GM12873 (cell line): ENCODE results near the gene SLC7A8.
A peak's percentile ranks its signal among the peaks of the same experiment; 100 is the strongest.

ENCODE experiments used
- TF ChIP-seq, protein P1 (sequence below): IDR thresholded peaks from 2 replicates; pipeline ENCODE4 v1.5.1; 2012; ENCODE audit warnings: low read depth, mild to moderate bottlenecking, moderate library complexity, low read length, control low read depth; ENCODE audit not compliant: insufficient read depth; ENCODE audit errors: missing control alignments

The SLC7A8 gene

DNA sequence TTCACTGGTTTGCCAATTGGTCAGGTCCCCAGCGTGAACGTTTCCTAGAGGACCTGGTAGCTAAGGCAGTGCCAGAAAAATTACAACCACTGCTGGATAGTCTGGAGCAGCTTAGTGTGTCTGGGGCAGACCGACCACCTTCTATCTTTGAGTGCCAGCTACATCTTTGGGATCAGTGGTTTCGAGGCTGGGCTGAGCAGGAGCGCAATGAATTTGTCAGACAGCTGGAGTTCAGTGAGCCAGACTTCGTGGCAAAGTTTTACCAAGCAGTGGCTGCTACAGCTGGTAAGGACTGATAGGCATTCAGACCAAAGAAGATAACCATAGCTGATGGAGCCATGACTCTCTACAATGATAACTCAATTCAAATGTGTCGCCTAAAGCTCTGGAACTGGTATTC is 85.7 kb downstream of the SLC7A8 start:
- TF ChIP-seq, protein P1, sequence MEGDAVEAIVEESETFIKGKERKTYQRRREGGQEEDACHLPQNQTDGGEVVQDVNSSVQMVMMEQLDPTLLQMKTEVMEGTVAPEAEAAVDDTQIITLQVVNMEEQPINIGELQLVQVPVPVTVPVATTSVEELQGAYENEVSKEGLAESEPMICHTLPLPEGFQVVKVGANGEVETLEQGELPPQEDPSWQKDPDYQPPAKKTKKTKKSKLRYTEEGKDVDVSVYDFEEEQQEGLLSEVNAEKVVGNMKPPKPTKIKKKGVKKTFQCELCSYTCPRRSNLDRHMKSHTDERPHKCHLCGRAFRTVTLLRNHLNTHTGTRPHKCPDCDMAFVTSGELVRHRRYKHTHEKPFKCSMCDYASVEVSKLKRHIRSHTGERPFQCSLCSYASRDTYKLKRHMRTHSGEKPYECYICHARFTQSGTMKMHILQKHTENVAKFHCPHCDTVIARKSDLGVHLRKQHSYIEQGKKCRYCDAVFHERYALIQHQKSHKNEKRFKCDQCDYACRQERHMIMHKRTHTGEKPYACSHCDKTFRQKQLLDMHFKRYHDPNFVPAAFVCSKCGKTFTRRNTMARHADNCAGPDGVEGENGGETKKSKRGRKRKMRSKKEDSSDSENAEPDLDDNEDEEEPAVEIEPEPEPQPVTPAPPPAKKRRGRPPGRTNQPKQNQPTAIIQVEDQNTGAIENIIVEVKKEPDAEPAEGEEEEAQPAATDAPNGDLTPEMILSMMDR: no peak

DNA sequence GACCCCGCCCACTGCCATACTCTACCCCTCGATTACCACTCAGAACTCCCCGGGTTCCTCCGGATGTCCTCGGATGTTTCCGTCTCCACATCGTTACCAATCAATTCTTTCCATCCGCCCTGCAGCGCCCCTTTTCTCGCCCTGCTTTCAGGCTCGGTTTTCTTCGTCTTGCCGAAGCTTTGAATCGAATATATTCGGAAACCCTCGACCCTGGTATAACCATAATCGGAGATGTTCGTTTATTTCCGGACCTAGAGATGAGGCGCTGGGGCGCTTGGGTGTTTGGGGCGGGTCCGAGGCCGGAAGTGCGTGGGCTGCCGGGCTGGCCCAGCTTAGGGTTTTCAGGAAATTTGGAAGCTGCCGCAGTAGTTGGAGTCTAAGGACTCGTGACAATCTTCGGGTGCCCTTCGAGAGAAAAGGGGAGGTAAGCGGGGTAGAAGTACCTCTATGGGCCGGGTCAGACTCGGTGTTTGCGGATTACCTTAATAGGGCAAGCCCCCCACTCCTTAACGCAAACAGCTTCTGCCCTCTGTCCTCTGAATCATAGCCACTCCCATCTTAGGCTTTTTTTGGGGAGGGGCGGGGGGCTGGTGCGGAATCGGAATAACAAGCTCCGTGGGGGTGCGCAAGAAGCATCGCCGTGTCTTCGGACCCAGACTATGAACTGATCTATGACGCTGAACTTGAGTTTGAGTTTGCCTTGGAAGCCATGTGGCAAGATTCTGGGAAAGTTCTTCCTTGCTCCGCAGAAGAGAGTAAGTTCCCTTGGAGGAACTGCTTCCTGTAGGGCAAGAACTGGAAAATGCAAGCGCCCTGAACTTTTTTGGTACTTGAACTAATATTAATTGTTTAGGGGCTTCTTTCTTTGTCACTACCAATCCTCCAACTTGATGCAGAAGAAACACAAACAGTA is 88.0 kb downstream of the SLC7A8 start, which contains the start of gene C14orf119:
Gene C14orf119, plus strand, starts transcription at position 310 of the 913 bp plus-strand sequence. CDS start 2,154 bp downstream, outside the sequence.
- TF ChIP-seq, protein P1: no peak

DNA sequence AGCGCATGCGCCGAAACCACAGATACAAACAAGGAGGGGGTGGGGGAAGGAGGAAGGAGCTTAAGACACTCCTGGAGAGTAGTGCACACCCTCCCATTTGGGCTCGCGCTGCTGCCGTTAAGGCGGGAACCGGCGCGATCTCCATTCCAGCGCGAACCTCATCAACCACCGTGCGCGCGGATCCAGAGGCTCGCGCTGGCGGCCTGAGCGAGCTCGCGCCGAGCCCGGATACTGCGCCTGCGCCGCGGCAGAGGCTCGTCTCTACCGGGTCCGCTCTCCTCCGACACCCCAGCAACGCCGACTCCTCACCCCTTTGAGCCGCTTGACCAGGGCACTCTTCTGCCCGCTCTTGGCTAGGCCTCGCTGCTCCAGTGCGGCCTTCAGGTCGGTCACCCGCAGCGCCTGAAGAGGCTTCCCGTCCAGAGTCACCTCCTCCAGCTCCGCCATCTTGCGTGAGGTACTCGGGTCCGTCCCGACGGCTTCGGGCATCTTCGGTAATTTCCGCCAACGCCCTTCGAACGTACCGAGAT is 88.7 kb downstream of the SLC7A8 start, which contains the start of gene ACIN1:
Gene ACIN1, minus strand, starts transcription at position 471 of the 530 bp plus-strand sequence. Its CDS starts 24 bp downstream, at position 447.
- TF ChIP-seq, protein P1: no peak

DNA sequence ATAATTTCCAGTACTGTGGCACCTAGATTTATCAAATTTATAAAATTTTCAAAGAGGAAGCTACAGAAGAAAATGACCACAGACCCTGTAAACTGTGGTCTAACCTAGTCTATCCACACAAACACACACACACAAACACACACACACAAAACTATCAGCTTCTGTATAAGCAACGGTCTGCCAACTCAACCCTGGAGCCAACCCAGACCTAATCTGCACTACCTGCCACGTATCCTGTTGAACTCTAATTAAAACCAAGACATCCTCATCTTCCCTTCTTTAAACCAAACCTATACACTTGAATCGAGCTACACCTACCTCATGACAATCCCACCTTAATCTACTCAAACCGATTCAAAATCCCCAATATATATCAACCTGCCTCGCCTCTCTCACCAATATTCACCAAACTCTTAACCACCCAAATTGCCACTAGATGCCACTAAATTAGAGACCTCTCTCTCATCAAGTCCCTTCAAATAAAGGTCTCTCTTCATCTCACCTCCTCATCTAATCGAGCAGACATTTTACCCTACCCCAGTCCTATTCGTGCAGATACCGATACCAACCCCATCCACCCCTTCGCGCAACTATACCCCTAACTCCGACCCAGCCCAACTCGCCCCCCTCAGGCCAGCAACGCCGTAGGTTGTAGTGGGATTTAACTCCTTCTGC is 89.3 kb downstream of the SLC7A8 start:
- TF ChIP-seq, protein P1: peak; percentile 44

DNA sequence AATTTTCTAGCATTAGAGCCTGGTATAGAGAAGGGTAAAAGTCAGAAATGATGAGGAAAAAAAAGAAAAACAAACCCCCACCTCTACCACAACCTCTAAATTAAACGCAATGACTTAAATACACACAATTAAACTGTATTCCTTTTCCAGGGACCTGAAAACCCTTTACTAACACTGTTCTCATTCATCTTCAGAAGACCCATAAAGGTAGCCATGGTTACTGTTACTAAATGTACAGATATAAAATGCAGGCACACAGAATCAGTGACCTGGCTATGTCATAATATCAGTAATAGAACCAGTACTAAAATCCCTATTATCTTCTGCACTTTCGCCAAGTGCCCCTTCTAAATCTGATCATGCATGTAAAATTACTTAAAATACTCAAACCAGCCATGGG is 89.9 kb downstream of the SLC7A8 start:
- TF ChIP-seq, protein P1: no peak

DNA sequence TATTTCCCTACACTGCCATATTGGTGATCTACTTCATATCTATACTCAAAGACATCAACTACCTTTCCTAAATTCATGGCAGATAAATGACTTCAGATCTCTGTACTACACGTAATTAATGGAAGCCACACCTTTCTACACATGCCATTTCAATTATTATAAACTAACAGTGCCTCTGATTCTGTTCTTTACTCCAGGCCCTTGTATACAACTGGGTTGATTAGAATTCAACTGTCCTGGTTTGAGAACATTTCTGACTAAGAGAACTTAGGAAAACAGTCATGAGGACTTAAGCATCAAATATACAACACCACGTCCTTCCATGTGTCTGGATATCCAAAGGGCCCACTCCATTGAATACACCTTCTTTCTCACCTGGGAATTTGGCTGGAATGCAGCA is 90.4 kb downstream of the SLC7A8 start:
- TF ChIP-seq, protein P1: no peak
